ENCODE results near the gene IGFL4.
"Not testable (repeated sequence)": the region's sequence is repeated elsewhere in the genome, so short reads cannot be mapped to it uniquely, and the experiment has no call there.

Gene IGFL4

DNA sequence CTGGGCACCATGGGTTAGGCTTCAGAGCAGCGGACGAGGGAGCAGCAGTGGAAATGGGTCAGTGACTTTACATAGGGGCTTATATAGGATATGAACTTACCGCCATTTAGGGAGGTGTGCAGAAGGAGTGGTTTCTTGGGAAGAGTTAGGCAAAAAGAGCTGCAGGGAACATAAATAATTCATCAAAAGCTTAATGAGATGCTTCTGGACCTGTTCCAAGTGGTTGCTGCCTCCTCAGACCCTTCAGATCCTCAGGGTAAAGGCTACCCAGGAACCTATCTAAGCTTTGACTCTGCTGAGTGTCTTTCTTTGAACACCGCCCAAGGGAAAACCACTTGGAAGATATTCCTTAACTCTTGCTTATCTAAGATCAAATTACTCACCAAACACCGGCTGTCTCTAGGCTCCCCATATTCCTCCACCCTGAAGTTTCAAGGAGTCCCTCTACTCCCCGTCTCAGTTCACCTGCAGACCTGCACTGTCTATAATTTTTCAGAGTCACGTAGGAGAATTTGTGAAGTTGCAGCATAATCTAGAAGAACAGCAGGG lies at the start of gene IGFL4:
TSS of gene IGFL4 (minus strand) at position 51 of the 549 bp plus-strand sequence. CDS start at position 11, 40 bp downstream.
- Histone ChIP-seq H3K36me3 (ENCODE audit: insufficient read depth, low read length) (no peaks in the 10 kb centered on the region), H3K9ac (ENCODE audit: insufficient read length) (no peak within 1 kb of the TSS), H3K4me3 (peak within 1 kb of the TSS; percentile 17; the same call in 1 of the 2 replicates), H3K9me3 (ENCODE audit: low read depth, low read length) (no peaks in the 10 kb centered on the region), H3K27ac (no peak within 1 kb of the TSS)
- no peak for TF ChIP-seq EZH2 (IDR thresholded peaks at IDR 0.05)
- TF ChIP-seq FOXP2 (optimal IDR thresholded peaks at IDR 0.05; ENCODE audit: control extremely low read depth, extremely low read length, insufficient read depth): peak; percentile 49
- TF ChIP-seq POLR2AphosphoS5 (IDR thresholded peaks at IDR 0.05; ENCODE audit: borderline replicate concordance, low read depth, low read length): peak; percentile 65; the same call in 1 of the 2 replicates
- DNase-seq (ENCODE audit: low read depth, low spot score): peak; percentile 99

DNA sequence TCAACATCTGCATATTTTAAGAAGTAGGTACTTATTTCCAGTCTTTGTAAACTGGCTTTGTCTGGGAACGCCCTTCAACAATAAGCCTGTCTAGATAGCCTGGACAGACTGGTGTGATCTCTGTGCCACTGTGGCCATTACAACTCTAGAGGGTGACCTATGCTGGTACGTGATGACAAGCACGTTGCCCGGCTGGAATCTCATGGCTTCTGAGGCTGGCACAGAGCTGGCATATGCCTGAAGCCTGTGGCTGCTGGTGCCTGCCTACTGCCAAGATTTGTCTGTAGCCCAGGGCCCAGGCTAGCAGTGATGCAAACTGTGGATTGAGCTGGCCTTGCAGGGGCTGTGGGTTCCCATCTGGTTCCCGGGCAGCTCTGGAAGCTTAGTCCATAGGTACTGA lies 49.6 kb upstream of the IGFL4 start:
- Histone ChIP-seq H3K9ac (ENCODE audit: insufficient read length) (no peak overlapping the region), H3K27ac (no peak overlapping the region), H3K36me3 (ENCODE audit: insufficient read depth, low read length) (no peaks in the 10 kb centered on the region), H3K9me3 (ENCODE audit: low read depth, low read length) (no peaks in the 10 kb centered on the region), H3K4me3 (no peak overlapping the region)
- no peak for DNase-seq (ENCODE audit: low read depth, low spot score)
- no peak for TF ChIP-seq EZH2 (IDR thresholded peaks at IDR 0.05)

DNA sequence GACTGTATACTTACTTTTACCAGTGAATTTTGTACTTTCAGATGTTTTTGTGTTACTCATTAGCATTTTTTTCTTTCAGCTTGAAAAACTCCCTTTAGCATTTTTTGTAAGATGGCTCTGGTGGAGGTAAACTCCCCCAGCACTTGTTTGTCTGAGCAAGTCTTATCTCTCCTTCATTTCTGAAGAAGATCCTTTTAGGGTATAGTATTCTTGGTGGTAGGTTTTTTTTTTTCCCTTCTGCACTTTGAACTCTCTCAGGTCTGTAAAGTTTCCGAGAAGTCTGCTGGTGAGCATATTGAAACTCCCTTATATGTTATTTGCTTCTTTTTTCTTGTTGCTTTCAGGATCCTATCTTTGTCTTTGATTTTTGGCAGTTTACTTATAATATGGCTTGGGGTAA lies 48.6 kb upstream of the IGFL4 start:
- H3K9ac ChIP-seq (ENCODE audit: insufficient read length): no peak overlapping the region
- no peaks in the 10 kb centered on the region for H3K36me3 ChIP-seq (ENCODE audit: insufficient read depth, low read length)
- no peak for TF ChIP-seq FOXP2 (optimal IDR thresholded peaks at IDR 0.05; ENCODE audit: control extremely low read depth, extremely low read length, insufficient read depth)
- no peak overlapping the region for H3K4me3 ChIP-seq
- no peaks in the 10 kb centered on the region for H3K9me3 ChIP-seq (ENCODE audit: low read depth, low read length)
- DNase-seq (ENCODE audit: low read depth, low spot score): no peak
- H3K27ac ChIP-seq: no peak overlapping the region

DNA sequence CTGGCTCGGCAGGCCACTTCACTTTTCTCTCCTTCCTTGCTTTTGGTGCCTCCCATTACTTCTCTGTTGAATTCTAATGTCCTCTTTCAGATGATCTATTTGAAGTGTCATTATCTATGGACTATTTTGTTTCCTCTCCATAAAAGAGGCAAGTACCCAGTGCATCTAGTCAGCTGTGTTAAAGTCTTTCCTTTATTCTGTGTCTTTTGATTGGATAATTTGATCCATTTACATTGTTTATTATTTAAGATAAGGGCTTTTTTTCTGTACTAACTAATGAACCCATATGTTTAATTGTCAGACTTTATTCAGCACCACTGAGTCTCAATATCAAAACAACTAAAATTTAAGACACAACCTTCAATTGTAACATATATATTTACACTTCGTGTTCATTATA lies 47.3 kb upstream of the IGFL4 start:
- no peaks in the 10 kb centered on the region for H3K36me3 ChIP-seq (ENCODE audit: insufficient read depth, low read length)
- no peak overlapping the region for H3K9ac ChIP-seq (ENCODE audit: insufficient read length)
- TF ChIP-seq POLR2AphosphoS5 (IDR thresholded peaks at IDR 0.05; ENCODE audit: borderline replicate concordance, low read depth, low read length): no peak
- no peak for TF ChIP-seq EZH2 (IDR thresholded peaks at IDR 0.05)
- no peak for TF ChIP-seq FOXP2 (optimal IDR thresholded peaks at IDR 0.05; ENCODE audit: control extremely low read depth, extremely low read length, insufficient read depth)
- no peak overlapping the region for H3K27ac ChIP-seq
- no peaks in the 10 kb centered on the region for H3K9me3 ChIP-seq (ENCODE audit: low read depth, low read length)
- DNase-seq (ENCODE audit: low read depth, low spot score): no peak
- H3K4me3 ChIP-seq: no peak overlapping the region

DNA sequence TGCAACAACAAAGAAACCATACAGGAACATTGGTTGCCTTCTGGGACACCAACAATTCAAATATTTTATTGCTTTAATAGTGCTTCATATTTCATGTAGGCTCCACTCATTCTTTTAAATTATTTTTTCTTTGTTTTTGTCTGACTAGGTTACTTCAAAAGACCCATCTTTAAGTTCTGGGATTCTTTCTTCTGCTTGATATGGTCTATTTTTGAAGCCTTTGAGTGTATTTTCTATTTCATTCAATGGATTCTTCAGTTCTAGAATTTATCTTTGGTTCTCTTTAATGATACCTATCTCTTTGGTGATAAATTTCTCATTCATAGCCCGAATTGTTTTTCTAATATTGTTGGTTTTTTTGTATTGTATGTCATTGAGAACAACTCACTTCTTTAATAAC lies 45.1 kb upstream of the IGFL4 start:
- no peak overlapping the region for H3K9ac ChIP-seq (ENCODE audit: insufficient read length)
- no peak overlapping the region for H3K4me3 ChIP-seq
- H3K36me3 ChIP-seq (ENCODE audit: insufficient read depth, low read length): no peaks in the 10 kb centered on the region
- H3K27ac ChIP-seq: no peak overlapping the region
- TF ChIP-seq FOXP2 (optimal IDR thresholded peaks at IDR 0.05; ENCODE audit: control extremely low read depth, extremely low read length, insufficient read depth): no peak
- TF ChIP-seq EZH2 (IDR thresholded peaks at IDR 0.05): no peak
- no peak for TF ChIP-seq POLR2AphosphoS5 (IDR thresholded peaks at IDR 0.05; ENCODE audit: borderline replicate concordance, low read depth, low read length)
- H3K9me3 ChIP-seq (ENCODE audit: low read depth, low read length): no peaks in the 10 kb centered on the region
- no peak for DNase-seq (ENCODE audit: low read depth, low spot score)

DNA sequence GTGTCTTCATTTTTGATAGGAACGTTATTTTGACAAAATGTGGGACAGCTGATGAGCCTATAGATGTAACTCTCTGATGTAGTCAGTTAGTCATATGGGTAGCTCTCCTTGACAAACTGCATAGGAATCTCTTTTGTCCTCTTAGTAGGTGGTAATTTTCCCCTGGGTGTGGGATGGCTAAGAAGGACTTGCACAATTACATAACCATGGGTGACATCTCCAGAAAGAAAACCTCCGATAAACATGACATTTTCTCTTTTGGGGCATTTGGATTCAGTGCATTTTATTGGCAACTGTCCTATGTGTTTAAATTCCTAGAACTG lies 41.9 kb upstream of the IGFL4 start:
- no peaks in the 10 kb centered on the region for H3K36me3 ChIP-seq (ENCODE audit: insufficient read depth, low read length)
- no peak overlapping the region for H3K27ac ChIP-seq
- no peak for TF ChIP-seq FOXP2 (optimal IDR thresholded peaks at IDR 0.05; ENCODE audit: control extremely low read depth, extremely low read length, insufficient read depth)
- no peak for TF ChIP-seq POLR2AphosphoS5 (IDR thresholded peaks at IDR 0.05; ENCODE audit: borderline replicate concordance, low read depth, low read length)
- no peak for TF ChIP-seq EZH2 (IDR thresholded peaks at IDR 0.05)
- H3K9ac ChIP-seq (ENCODE audit: insufficient read length): no peak overlapping the region
- no peak for DNase-seq (ENCODE audit: low read depth, low spot score)
- no peak overlapping the region for H3K4me3 ChIP-seq
- no peaks in the 10 kb centered on the region for H3K9me3 ChIP-seq (ENCODE audit: low read depth, low read length)

DNA sequence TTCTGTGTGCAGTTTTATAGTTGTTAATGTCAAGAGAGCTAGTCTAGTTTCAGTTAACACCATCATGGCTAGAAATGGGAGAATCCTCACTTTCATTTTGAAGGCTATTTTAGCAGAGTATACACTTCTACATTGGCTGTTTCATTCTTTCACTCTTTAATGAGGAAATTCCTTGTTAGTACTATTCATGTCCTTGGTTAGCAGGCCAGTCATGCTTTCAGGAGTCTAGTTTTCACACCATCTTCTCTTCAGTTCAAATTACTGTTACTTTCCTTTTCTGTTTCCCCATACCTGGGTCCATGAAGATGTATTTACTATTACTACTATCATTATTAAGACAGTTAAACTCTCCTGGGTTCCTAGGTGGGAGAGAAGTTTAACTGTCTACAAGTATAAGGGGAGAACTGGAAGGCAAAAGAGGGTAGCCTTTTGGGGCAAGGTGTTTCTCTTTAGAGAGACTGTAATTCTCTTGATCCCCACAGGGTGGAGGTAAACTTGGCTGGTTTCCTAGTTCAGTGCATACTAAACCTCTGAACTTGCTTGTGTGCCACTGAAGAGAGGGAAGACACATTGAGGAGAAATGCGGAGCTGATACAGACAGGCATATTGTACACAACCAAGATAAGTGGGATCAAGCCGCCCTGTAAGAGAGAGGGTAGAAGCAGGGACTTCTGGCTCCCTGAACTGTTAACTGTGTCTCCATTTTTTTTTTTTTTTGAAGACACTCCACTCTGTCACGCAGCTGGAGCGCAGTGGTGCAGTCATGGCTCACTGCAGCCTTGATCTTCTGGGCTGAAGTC lies 41.3 kb upstream of the IGFL4 start:
- no peaks in the 10 kb centered on the region for H3K36me3 ChIP-seq (ENCODE audit: insufficient read depth, low read length)
- no peak for DNase-seq (ENCODE audit: low read depth, low spot score)
- no peak overlapping the region for H3K9ac ChIP-seq (ENCODE audit: insufficient read length)
- H3K4me3 ChIP-seq: no peak overlapping the region
- no peaks in the 10 kb centered on the region for H3K9me3 ChIP-seq (ENCODE audit: low read depth, low read length)
- TF ChIP-seq FOXP2 (optimal IDR thresholded peaks at IDR 0.05; ENCODE audit: control extremely low read depth, extremely low read length, insufficient read depth) (no peak), POLR2AphosphoS5 (IDR thresholded peaks at IDR 0.05; ENCODE audit: borderline replicate concordance, low read depth, low read length) (no peak), EZH2 (IDR thresholded peaks at IDR 0.05) (no peak)
- no peak overlapping the region for H3K27ac ChIP-seq

DNA sequence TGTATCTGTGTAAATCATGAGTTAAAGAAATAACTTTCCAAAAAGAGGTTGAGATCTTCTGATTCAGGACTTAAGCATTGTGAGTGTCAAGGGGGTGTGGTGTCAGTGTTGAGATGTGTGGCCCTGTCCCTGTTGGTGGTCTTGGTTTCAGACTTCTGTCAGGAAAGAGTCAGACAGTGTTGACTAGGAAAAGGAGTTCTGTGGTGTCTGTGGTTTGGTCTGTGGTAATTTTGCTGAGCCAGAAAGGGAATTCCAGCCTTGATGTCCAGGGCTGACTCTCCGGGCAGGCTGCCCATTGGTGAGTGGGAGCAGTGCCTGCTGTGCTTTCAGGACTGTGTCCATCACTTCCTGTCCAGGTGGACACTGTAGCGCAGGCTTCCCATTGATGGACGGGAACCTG lies 39.8 kb upstream of the IGFL4 start:
- Histone ChIP-seq H3K9me3 (ENCODE audit: low read depth, low read length) (no peaks in the 10 kb centered on the region), H3K4me3 (no peak overlapping the region), H3K9ac (ENCODE audit: insufficient read length) (no peak overlapping the region), H3K27ac (no peak overlapping the region), H3K36me3 (ENCODE audit: insufficient read depth, low read length) (no peaks in the 10 kb centered on the region)
- no peak for DNase-seq (ENCODE audit: low read depth, low spot score)
- TF ChIP-seq POLR2AphosphoS5 (IDR thresholded peaks at IDR 0.05; ENCODE audit: borderline replicate concordance, low read depth, low read length): no peak
- TF ChIP-seq FOXP2 (optimal IDR thresholded peaks at IDR 0.05; ENCODE audit: control extremely low read depth, extremely low read length, insufficient read depth): no peak
- no peak for TF ChIP-seq EZH2 (IDR thresholded peaks at IDR 0.05)

DNA sequence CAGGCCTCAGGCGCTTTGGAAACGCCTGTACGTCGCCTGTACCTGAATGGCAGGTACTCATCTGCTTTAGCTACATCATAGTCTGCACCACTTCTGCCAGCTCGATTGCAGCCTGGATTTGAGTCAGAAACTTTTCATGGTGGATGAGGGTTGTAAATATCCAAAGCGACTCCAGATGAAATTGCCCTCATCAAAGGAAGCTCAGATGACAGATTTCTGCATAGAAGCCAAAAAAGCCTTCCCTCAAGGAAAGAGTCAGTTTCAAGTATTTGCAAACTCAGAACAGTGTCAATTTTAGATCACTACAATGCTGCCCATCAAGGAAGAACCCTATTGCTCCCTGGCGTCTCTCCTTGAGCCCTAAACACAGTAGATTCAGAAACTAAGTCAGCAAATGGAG lies 38.8 kb upstream of the IGFL4 start:
- DNase-seq (ENCODE audit: low read depth, low spot score): no peak
- no peaks in the 10 kb centered on the region for H3K9me3 ChIP-seq (ENCODE audit: low read depth, low read length)
- no peak overlapping the region for H3K9ac ChIP-seq (ENCODE audit: insufficient read length)
- no peaks in the 10 kb centered on the region for H3K36me3 ChIP-seq (ENCODE audit: insufficient read depth, low read length)
- H3K27ac ChIP-seq: no peak overlapping the region
- no peak overlapping the region for H3K4me3 ChIP-seq
- TF ChIP-seq POLR2AphosphoS5 (IDR thresholded peaks at IDR 0.05; ENCODE audit: borderline replicate concordance, low read depth, low read length) (no peak), FOXP2 (optimal IDR thresholded peaks at IDR 0.05; ENCODE audit: control extremely low read depth, extremely low read length, insufficient read depth) (no peak), EZH2 (IDR thresholded peaks at IDR 0.05) (no peak)

DNA sequence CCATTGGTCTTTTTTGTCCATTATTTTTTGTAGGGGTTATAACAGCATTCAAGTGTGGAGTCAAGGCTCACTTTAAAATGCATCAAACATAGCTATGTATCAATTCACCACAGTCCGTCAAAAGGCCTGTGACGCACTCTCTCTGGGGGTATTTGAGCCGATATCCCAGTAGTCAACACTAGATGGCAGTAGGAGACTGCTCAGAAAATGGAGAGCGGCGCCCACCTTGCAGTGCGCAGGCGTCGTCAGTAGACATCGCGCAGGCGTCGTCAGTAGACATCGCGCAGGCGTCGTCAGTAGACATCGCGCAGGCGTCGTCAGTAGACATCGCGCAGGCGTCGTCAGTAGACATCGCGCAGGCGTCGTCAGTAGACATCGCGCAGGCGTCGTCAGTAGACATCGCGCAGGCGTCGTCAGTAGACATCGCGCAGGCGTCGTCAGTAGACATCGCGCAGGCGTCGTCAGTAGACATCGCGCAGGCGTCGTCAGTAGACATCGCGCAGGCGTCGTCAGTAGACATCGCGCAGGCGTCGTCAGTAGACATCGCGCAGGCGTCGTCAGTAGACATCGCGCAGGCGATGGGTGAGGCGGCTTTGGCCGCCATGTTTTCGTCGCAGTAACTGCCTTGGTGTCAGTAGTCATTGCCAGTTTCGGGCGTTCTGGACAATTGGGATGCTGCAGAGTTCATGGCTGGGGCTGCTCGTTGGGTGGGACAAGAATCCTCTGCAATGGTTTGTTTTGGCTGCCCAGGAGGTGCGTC lies 38.0 kb upstream of the IGFL4 start:
- H3K27ac ChIP-seq; H3K9ac ChIP-seq (ENCODE audit: insufficient read length); H3K36me3 ChIP-seq (ENCODE audit: insufficient read depth, low read length); H3K4me3 ChIP-seq; DNase-seq (ENCODE audit: low read depth, low spot score); H3K9me3 ChIP-seq (ENCODE audit: low read depth, low read length): not testable (repeated sequence)
